ENCODE results near the gene CSNK1G2.

CSNK1G2 gene

DNA sequence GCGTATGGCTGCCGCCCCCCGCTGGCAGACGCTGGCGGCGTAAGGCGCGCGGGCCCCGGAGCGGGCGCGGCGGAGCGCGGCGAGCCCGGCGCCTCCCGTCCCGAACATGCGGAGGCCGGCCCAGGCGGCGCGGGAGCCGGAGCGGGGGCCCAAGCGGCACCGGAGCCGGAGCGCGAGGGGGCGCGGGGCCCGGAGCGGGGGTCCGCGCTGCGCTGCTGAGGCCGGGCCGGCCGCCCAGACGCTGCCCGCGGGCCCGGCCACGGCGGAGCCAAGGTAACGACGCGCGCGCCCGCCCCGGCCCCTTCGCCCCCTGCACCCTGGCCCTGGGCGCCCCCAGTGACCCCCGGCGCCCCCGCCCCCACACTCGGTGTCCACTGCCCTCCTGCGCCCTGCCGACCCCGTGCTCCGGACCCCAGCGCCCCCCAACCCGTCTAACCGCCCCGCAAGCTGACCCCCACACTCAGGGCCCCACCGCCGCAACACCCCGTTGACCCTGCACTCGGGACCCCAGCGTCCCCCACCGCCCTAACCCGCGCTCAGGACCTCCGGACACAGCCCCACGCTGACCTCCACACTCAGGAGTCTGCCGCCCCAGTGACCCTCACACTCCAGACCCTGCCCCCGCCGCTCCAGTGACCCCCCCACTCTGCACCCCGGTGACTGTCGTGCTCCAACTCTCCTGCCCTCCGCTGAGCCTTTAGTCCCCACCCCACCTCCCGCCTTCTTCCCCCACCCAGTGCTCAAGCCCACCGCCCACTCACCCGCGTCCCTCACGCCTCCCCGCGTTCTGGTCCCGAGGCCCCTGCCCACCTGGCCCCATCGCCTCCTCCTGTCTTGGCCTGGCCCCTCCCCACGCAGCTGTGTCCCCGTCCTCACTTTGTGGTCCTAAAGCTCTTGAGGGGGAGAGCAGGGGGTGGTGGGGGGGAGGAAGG is at the start of gene CSNK1G2:
Gene CSNK1G2 (plus strand): TSS at position 27 of the 932 bp plus-strand sequence. CDS start 28,601 bp downstream, outside the sequence.
- no peak for TF ChIP-seq JUND (IDR thresholded peaks at IDR 0.05; ENCODE audit: low read depth)
- DNase-seq (ENCODE audit: low read depth in 1 of 2, low spot score in 1 of 2), result no peak

GRCh38 chr19:1893791-1894190 is 47.2 kb upstream of the CSNK1G2 start:
- in situ Hi-C loops (cut with HindIII; ENCODE audit: low pct_unique_long_range_greater_than_20kb, low sequenced_read_pairs), result no loop called here
- no peak for DNase-seq (ENCODE audit: low read depth in 1 of 2, low spot score in 1 of 2)
- TF ChIP-seq JUND (IDR thresholded peaks at IDR 0.05; ENCODE audit: low read depth), result no peak

More for the DNA sequence above, at the start of gene CSNK1G2:
- in situ Hi-C loops (cut with HindIII; ENCODE audit: low pct_unique_long_range_greater_than_20kb, low sequenced_read_pairs), result no loop called here

DNA sequence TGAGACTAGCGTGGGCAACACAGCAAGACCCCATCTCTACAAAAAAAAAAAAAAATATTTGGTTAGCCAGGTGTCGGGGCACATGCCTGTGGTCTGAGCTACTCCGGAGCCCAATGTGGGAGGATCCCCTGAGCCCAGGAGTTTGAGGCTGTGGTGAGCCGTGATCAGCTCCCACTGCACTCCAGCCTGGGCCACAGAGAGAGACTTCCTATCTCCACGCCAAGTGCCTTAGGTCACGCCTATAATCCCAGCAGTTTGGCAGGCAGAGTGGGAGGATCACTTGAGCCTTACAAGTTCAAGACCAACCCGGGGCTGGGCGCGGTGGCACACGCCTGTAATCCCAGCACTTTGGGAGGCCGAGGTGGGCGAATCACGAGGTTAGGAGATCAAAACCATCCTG is 44.5 kb upstream of the CSNK1G2 start:
- in situ Hi-C loops (cut with HindIII; ENCODE audit: low pct_unique_long_range_greater_than_20kb, low sequenced_read_pairs), result no loop called here
- no peak for DNase-seq (ENCODE audit: low read depth in 1 of 2, low spot score in 1 of 2)
- TF ChIP-seq JUND (IDR thresholded peaks at IDR 0.05; ENCODE audit: low read depth), result no peak

DNA sequence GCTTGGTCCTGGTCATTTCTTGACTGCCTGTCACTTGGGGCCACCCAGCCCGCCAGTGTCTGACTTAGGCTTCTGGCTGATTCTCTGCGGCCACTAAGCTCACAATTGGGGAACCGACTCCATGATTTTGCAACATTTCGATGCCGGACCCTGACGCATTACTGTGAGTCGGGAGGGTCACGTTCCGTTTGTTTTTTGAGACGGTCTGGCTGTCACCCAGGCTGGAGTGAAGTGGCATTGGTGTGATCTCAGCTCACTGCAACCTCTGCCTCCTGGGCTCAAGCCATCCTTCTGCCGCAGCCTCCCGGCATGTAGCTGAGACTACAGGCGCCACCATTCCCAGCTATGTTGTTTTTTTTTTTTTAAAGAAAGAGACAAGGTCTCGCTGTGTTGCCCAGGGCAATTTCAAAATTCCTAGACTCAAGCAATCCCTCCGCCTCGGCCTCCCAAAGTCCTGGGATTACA is 39.0 kb upstream of the CSNK1G2 start:
- DNase-seq (ENCODE audit: low read depth in 1 of 2, low spot score in 1 of 2), result no peak
- no peak for TF ChIP-seq JUND (IDR thresholded peaks at IDR 0.05; ENCODE audit: low read depth)
- in situ Hi-C loops (cut with HindIII; ENCODE audit: low pct_unique_long_range_greater_than_20kb, low sequenced_read_pairs), result no loop called here

- in situ Hi-C loops (cut with HindIII; ENCODE audit: low pct_unique_long_range_greater_than_20kb, low sequenced_read_pairs), result no loop called here
Measured at GRCh38 chr19:1902923-1903322, 38.0 kb upstream of the CSNK1G2 start.

GRCh38 chr19:1904860-1905109 is 36.2 kb upstream of the CSNK1G2 start:
- DNase-seq (ENCODE audit: low read depth in 1 of 2, low spot score in 1 of 2), result no peak
- in situ Hi-C loops (cut with HindIII; ENCODE audit: low pct_unique_long_range_greater_than_20kb, low sequenced_read_pairs), result no loop called here
- no peak for TF ChIP-seq JUND (IDR thresholded peaks at IDR 0.05; ENCODE audit: low read depth)

More at GRCh38 chr19:1902923-1903322, 38.0 kb upstream of the CSNK1G2 start:
- DNase-seq (ENCODE audit: low read depth in 1 of 2, low spot score in 1 of 2), result no peak
- TF ChIP-seq JUND (IDR thresholded peaks at IDR 0.05; ENCODE audit: low read depth), result no peak

DNA sequence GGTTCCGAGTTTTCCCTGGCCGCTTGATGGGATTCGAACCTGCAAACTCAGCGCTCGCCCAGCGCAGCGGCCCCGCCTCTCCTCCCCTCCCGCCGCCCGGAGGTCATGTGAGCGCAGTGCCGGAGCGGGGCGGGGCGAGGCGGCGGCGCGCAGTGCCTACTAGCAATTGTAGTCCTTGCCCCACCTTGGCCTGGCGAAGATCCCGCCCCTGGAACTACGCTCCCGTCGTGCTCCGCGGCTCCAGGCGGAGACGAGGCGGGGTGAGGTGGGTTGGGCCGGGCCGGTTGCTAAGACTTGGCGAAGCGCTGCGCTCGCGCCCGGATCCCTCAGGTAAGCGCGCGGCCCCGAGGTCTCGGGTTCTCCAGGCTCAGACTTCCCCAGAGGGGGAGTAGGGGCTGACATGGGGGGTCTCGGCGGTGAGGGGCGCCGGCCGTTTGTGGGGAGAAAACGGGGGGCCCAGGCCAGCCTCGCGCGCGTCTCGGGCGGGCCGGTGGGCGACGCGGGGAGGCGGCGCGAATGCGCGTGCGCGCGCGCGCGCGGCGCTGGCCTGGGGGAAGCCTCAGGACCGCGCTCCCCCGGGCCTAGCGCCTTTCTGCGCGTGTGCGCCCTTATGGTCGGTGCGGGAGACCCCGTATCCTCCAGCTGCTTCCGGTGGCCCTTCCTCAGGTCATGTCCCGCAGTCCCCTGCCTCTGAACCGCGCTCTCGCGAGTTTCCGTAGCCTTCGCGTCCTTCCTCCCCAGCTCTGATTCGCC is 35.7 kb upstream of the CSNK1G2 start, which contains the start of the genes ADAT3 and SCAMP4:
Gene ADAT3 (plus strand): TSS at position 290 of the 753 bp plus-strand sequence. CDS start 6,649 bp downstream, outside the sequence.
Gene SCAMP4 (plus strand): TSS at position 290 of the 753 bp plus-strand sequence. CDS start 9,621 bp downstream, outside the sequence.
- in situ Hi-C loops (cut with HindIII; ENCODE audit: low pct_unique_long_range_greater_than_20kb, low sequenced_read_pairs), result no loop called here
- TF ChIP-seq JUND (IDR thresholded peaks at IDR 0.05; ENCODE audit: low read depth), result no peak
- peak; percentile 66 to 98 for DNase-seq (ENCODE audit: low read depth in 1 of 2, low spot score in 1 of 2)

- in situ Hi-C loops (cut with HindIII; ENCODE audit: low pct_unique_long_range_greater_than_20kb, low sequenced_read_pairs), result no loop called here
Measured at GRCh38 chr19:1905863-1906375, 35.1 kb upstream of the CSNK1G2 start.

DNA sequence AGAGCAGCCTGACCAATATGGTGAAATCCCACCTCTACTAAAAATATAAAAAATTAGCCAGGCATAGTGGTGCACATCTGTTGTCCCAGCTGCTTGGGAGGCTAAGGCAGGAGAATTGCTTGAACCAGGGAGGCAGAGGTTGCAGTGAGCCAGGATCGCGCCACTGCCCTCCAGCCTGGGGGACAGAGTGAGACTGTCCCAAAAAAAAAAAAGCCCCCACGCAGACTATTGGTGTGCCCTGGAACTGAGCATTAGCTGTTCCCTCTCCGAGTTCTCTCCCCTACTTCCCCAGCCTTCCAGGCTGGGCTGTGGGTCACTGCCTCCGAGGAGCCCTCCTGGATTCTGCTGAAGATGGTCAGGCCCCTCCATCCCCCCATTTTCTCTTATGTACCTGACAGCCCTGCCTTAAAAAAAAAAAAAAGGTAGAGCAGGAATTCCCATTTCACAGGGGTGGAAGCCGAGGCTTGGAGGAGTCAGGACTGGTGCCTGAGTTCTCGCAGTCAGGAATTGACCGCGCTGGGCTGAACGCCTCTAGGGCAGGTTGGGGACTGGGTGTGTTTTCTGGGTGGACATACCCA is 33.9 kb upstream of the CSNK1G2 start:
- TF ChIP-seq JUND (IDR thresholded peaks at IDR 0.05; ENCODE audit: low read depth), result no peak
- in situ Hi-C loops (cut with HindIII; ENCODE audit: low pct_unique_long_range_greater_than_20kb, low sequenced_read_pairs), result no loop called here
- no peak for DNase-seq (ENCODE audit: low read depth in 1 of 2, low spot score in 1 of 2)

More at GRCh38 chr19:1905863-1906375, 35.1 kb upstream of the CSNK1G2 start:
- DNase-seq (ENCODE audit: low read depth in 1 of 2, low spot score in 1 of 2), result no peak
- no peak for TF ChIP-seq JUND (IDR thresholded peaks at IDR 0.05; ENCODE audit: low read depth)

DNA sequence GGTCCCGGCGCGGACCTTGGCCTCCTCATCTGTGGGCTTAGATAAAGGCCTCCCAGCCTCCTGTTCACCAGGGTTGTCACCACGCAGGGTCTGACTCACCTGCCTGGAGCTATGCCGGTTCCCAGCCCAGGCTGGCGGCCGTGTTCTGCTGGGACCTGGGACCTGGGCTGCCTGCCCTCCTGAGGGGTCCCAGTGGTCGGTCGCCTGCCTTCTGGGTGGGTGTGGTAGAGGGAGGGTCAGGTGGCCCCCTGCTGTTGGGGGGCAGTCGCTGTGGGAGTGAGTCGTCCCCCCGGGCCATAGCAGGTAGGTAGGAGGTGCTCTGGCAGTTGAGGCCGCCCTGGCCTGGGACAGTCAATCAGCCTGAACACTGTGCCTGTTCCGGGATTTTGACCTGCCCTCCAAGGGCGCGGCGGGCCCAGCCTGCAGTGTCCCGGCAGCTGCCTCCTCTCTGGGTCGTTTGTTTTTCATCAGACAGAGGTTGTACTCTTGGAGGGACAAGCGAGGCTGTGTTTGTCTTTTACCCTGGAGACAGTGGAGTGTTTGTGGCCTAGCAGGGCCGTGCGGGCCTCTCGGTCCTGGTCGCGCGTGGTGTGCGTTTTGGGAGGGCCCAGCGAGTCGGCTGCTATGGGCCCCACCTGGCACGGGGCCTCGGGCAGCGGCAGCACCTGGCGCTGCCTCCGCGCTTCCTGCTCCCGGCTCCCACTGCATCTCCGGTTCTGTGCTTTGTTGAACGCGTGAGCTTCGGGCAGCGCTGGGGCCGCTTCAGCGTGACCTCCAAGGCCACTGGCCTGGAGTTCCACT is 33.2 kb upstream of the CSNK1G2 start:
- in situ Hi-C loops (cut with HindIII; ENCODE audit: low pct_unique_long_range_greater_than_20kb, low sequenced_read_pairs), result no loop called here
- no peak for TF ChIP-seq JUND (IDR thresholded peaks at IDR 0.05; ENCODE audit: low read depth)
- DNase-seq (ENCODE audit: low read depth in 1 of 2, low spot score in 1 of 2), result peak in 1 of 2 experiments; percentile 66

GRCh38 chr19:1908364-1908678 is 32.7 kb upstream of the CSNK1G2 start:
- no peak for DNase-seq (ENCODE audit: low read depth in 1 of 2, low spot score in 1 of 2)
- in situ Hi-C loops (cut with HindIII; ENCODE audit: low pct_unique_long_range_greater_than_20kb, low sequenced_read_pairs), result no loop called here
- TF ChIP-seq JUND (IDR thresholded peaks at IDR 0.05; ENCODE audit: low read depth), result no peak

- in situ Hi-C loops (cut with HindIII; ENCODE audit: low pct_unique_long_range_greater_than_20kb, low sequenced_read_pairs), result no loop called here
- TF ChIP-seq JUND (IDR thresholded peaks at IDR 0.05; ENCODE audit: low read depth), result no peak
- no peak for DNase-seq (ENCODE audit: low read depth in 1 of 2, low spot score in 1 of 2)
Measured at GRCh38 chr19:1909761-1910080, 31.3 kb upstream of the CSNK1G2 start.
